ENCODE data around the gene FNDC3B.

Gene FNDC3B

GRCh38 chr3:172009803-172010202 is 29.6 kb upstream of the FNDC3B start:
- Histone ChIP-seq H3K4me3 (ENCODE audit: low read depth, low read length, poor library complexity, severe bottlenecking) (no peak overlapping the region), H3K9me2 (ENCODE audit: low read depth, low read length) (no peaks in the 10 kb centered on the region), H3F3A (ENCODE audit: insufficient read depth, low read length) (no peaks in the 10 kb centered on the region), H3K9me3 (ENCODE audit: low read length) (no peaks in the 10 kb centered on the region), H3K4me1 (ENCODE audit: insufficient read depth, low read length, severe bottlenecking) (no peaks in the 10 kb centered on the region), H2AFZ (ENCODE audit: low read length) (no peak overlapping the region), H3K79me2 (ENCODE audit: insufficient read depth, low read length) (no peaks in the 10 kb centered on the region), H3K9ac (ENCODE audit: low read length) (no peak overlapping the region), H3K27me3 (ENCODE audit: insufficient read depth, low read length) (no peaks in the 10 kb centered on the region), H3K27ac (ENCODE audit: low read depth, low read length, poor library complexity, severe bottlenecking) (no peak overlapping the region), H4K20me1 (ENCODE audit: insufficient read depth, low read length) (no peaks in the 10 kb centered on the region), H3K36me3 (ENCODE audit: insufficient read depth, low read length) (no peaks in the 10 kb centered on the region), H3K4me2 (ENCODE audit: low read length) (no peak overlapping the region)
- TF ChIP-seq CTCF (IDR thresholded peaks at IDR 0.05; ENCODE audit: low read length) (no peak), EZH2 (IDR thresholded peaks at IDR 0.05; ENCODE audit: borderline replicate concordance, low read length) (no peak)

- no peaks in the 10 kb centered on the region for H3K27me3 ChIP-seq (ENCODE audit: insufficient read depth, low read length)
- H3K4me1 ChIP-seq (ENCODE audit: insufficient read depth, low read length, severe bottlenecking): no peaks in the 10 kb centered on the region
- H2AFZ ChIP-seq (ENCODE audit: low read length): no peak overlapping the region
- no peak overlapping the region for H3K4me3 ChIP-seq (ENCODE audit: low read depth, low read length, poor library complexity, severe bottlenecking)
- TF ChIP-seq EZH2 (IDR thresholded peaks at IDR 0.05; ENCODE audit: borderline replicate concordance, low read length) (no peak), CTCF (IDR thresholded peaks at IDR 0.05; ENCODE audit: low read length) (no peak)
- H3F3A ChIP-seq (ENCODE audit: insufficient read depth, low read length): no peaks in the 10 kb centered on the region
- no peaks in the 10 kb centered on the region for H3K9me3 ChIP-seq (ENCODE audit: low read length)
- H3K9me2 ChIP-seq (ENCODE audit: low read depth, low read length): no peaks in the 10 kb centered on the region
- H3K79me2 ChIP-seq (ENCODE audit: insufficient read depth, low read length): no peaks in the 10 kb centered on the region
- no peak overlapping the region for H3K27ac ChIP-seq (ENCODE audit: low read depth, low read length, poor library complexity, severe bottlenecking)
- H3K9ac ChIP-seq (ENCODE audit: low read length): no peak overlapping the region
- no peaks in the 10 kb centered on the region for H4K20me1 ChIP-seq (ENCODE audit: insufficient read depth, low read length)
- H3K36me3 ChIP-seq (ENCODE audit: insufficient read depth, low read length): no peaks in the 10 kb centered on the region
- H3K4me2 ChIP-seq (ENCODE audit: low read length): no peak overlapping the region
These were observed 26.6 kb upstream of the FNDC3B start for GRCh38 chr3:172012775-172013174.

- Histone ChIP-seq H3K4me2 (ENCODE audit: low read length) (no peak overlapping the region), H3K79me2 (ENCODE audit: insufficient read depth, low read length) (no peaks in the 10 kb centered on the region), H3K9me3 (ENCODE audit: low read length) (no peaks in the 10 kb centered on the region), H3K9ac (ENCODE audit: low read length) (no peak overlapping the region), H3K27ac (ENCODE audit: low read depth, low read length, poor library complexity, severe bottlenecking) (no peak overlapping the region), H3K9me2 (ENCODE audit: low read depth, low read length) (no peaks in the 10 kb centered on the region), H3K27me3 (ENCODE audit: insufficient read depth, low read length) (no peaks in the 10 kb centered on the region), H4K20me1 (ENCODE audit: insufficient read depth, low read length) (no peaks in the 10 kb centered on the region), H3F3A (ENCODE audit: insufficient read depth, low read length) (no peaks in the 10 kb centered on the region), H3K4me1 (ENCODE audit: insufficient read depth, low read length, severe bottlenecking) (no peaks in the 10 kb centered on the region), H3K36me3 (ENCODE audit: insufficient read depth, low read length) (no peaks in the 10 kb centered on the region), H3K4me3 (ENCODE audit: low read depth, low read length, poor library complexity, severe bottlenecking) (no peak overlapping the region), H2AFZ (ENCODE audit: low read length) (no peak overlapping the region)
- TF ChIP-seq EZH2 (IDR thresholded peaks at IDR 0.05; ENCODE audit: borderline replicate concordance, low read length): no peak
- TF ChIP-seq CTCF (IDR thresholded peaks at IDR 0.05; ENCODE audit: low read length): no peak
These were observed 25.2 kb upstream of the FNDC3B start for GRCh38 chr3:172014145-172014544.

Measured in OCI-LY1 (cell line).